Left kidney (tissue), 2 donors: Measurements from ENCODE around the gene KRTAP6-2. TPM values are rescaled to one million over a fixed set of nuclear protein-coding genes. Genes with fewer than 3 reads are reported as not detected.

ENCODE experiments used
- DNase-seq: peaks from one replicate; pipeline ENCODE4 v3.0.0-alpha.2; 2013
- polyA plus RNA-seq: library from polyadenylated mRNA; unstranded; fragments of 120-200 nt; gene quantifications from one replicate; pipeline ENCODE4 v1.2.1, GENCODE V29; 2013; ENCODE audit not compliant: insufficient read length

KRTAP6-2 gene
- polyA plus RNA-seq, 1 donor, result not detected

GRCh38 chr21:30567617-30568016 is 31.1 kb downstream of the KRTAP6-2 start:
- no peak for DNase-seq

DNA sequence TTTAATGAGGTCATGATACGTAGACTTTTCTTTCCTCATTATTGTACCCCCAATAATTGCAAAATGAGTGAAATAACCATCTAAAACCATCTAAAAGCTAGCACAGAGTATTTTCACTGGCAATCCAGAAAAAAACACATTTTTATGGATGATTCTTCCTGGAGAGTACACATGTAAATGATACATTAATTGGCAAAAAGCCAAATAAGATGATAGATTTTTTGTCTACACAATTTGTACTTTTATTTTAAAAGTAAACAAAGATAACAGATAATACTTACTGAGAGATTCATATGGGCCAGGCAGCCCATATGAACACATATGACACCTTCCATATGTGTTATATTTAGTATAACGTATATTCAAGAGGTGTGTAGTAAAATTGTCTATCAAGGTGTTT is 35.1 kb downstream of the KRTAP6-2 start:
- no peak for DNase-seq

GRCh38 chr21:30563072-30563471 is 35.6 kb downstream of the KRTAP6-2 start:
- DNase-seq, result no peak

GRCh38 chr21:30561957-30562356 is 36.7 kb downstream of the KRTAP6-2 start:
- no peak for DNase-seq

DNA sequence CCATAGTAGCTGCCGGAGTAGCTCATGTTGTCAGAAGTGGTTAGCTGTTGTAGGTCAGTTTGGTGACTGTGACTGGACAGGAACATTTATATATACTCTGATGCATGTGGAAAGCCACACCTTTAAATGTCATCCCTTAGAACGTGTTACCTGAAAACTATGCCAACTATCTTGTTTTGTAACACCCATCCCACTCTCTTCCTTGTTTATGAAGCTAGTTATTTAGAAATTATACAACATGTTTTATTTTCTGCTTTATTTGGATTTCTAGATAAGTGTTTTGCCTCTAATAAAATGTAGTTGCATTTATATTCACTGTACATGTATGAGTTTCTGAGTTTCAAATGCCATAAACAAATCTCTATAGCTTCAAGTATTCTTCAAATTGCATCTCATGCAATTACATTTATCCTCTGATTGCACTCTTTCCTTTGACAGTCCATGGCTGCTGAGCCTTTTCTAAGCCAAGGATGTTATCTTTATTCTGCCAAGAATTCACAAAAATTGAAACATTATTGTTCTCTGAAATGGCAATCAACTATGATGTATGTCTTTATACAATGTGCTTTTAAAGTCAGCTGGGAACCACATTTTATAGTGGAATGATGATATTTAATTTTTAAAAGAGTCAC is 37.3 kb downstream of the KRTAP6-2 start, which contains the start of gene KRTAP19-7:
KRTAP19-7 (minus strand) TSS at position 51 of the 632 bp plus-strand sequence; CDS start at position 26, 25 bp downstream.
- no peak for DNase-seq

GRCh38 chr21:30555095-30555494 is 43.6 kb downstream of the KRTAP6-2 start:
- DNase-seq, result no peak

DNA sequence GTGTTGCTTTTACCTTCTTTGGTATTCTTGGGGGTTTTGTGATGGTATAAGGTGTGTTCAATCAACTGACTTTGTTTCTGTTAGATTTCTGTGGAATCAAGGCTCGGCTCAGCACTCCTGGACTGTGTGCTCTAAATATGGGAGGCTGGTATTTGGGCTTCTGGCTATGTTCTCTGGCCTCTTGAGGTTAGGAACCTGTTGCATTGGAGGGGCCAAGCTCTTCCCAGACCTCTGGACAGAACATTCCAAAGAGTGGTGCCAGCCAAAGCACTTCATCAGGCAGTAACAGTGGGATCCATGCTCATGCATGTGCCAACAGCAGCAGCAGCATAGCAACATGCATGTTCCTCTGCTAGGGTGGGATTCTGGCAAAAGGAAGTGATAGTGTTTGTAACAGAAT is 45.9 kb downstream of the KRTAP6-2 start:
- no peak for DNase-seq

Other genes with a start within 250 kb of the KRTAP6-2 start
- not detected for gene KRTAP13-2, start 226.6 kb downstream of the KRTAP6-2 start, polyA plus RNA-seq
- not detected for gene KRTAP13-1, start 202.9 kb downstream of the KRTAP6-2 start, polyA plus RNA-seq
- gene KRTAP13-3, start 173.0 kb downstream of the KRTAP6-2 start, polyA plus RNA-seq, result not detected
- gene KRTAP13-4, start 168.7 kb downstream of the KRTAP6-2 start, polyA plus RNA-seq, result not detected
- not detected for gene KRTAP15-1, start 158.6 kb downstream of the KRTAP6-2 start, polyA plus RNA-seq
- gene KRTAP19-1, start 118.5 kb downstream of the KRTAP6-2 start, polyA plus RNA-seq, result not detected
- gene KRTAP19-2, start 111.5 kb downstream of the KRTAP6-2 start, polyA plus RNA-seq, result not detected
- not detected for gene KRTAP19-3, start 106.9 kb downstream of the KRTAP6-2 start, polyA plus RNA-seq
- not detected for gene KRTAP19-4, start 101.7 kb downstream of the KRTAP6-2 start, polyA plus RNA-seq
- gene KRTAP19-5, start 96.8 kb downstream of the KRTAP6-2 start, polyA plus RNA-seq, result not detected
- gene KRTAP19-6, start 57.0 kb downstream of the KRTAP6-2 start, polyA plus RNA-seq, result not detected
- gene KRTAP19-7, start 37.6 kb downstream of the KRTAP6-2 start, polyA plus RNA-seq, result not detected
- not detected for gene KRTAP22-2, start 8.5 kb downstream of the KRTAP6-2 start, polyA plus RNA-seq
- gene KRTAP6-3, start 6.5 kb downstream of the KRTAP6-2 start, polyA plus RNA-seq, result not detected
- not detected for gene KRTAP22-1, start 2.2 kb upstream of the KRTAP6-2 start, polyA plus RNA-seq
- not detected for gene KRTAP6-1, start 15.0 kb upstream of the KRTAP6-2 start, polyA plus RNA-seq
- gene KRTAP20-1, start 17.5 kb upstream of the KRTAP6-2 start, polyA plus RNA-seq, result not detected
- not detected for gene KRTAP20-4, start 21.7 kb upstream of the KRTAP6-2 start, polyA plus RNA-seq
- not detected for gene KRTAP20-2, start 36.3 kb upstream of the KRTAP6-2 start, polyA plus RNA-seq
- not detected for gene KRTAP20-3, start 44.0 kb upstream of the KRTAP6-2 start, polyA plus RNA-seq
- not detected for gene KRTAP21-3, start 119.9 kb upstream of the KRTAP6-2 start, polyA plus RNA-seq
- gene KRTAP21-2, start 148.4 kb upstream of the KRTAP6-2 start, polyA plus RNA-seq, result not detected
- not detected for gene KRTAP21-1, start 156.5 kb upstream of the KRTAP6-2 start, polyA plus RNA-seq
- gene KRTAP8-1, start 214.4 kb upstream of the KRTAP6-2 start, polyA plus RNA-seq, result not detected
- gene KRTAP7-1, start 230.9 kb upstream of the KRTAP6-2 start, polyA plus RNA-seq, result not detected